Right lobe of liver (tissue), 6 donors: ENCODE results near the gene COX10. TPM values are rescaled to one million over a fixed set of nuclear protein-coding genes. Genes with fewer than 3 reads are reported as not detected.

ENCODE experiments used
- ATAC-seq, 4 donors: fragments of 200-7000 bp; cut with Tn5 transposase; one replicate each; pipeline ENCODE4 v1.9.1; 2020; ENCODE audit warnings: mild to moderate bottlenecking in 4 of 4, moderate library complexity in 4 of 4
- DNase-seq, 3 donors: peaks; one replicate each; pipeline ENCODE4 v3.0.0-alpha.2; 2020
- H3K27ac ChIP-seq, 3 donors: fragments of 200-600 bp; one replicate each; pipeline ENCODE4 v1.8.0; 2022
- H3K27me3 ChIP-seq, 2 donors: fragments of 200-600 bp; one replicate each; pipeline ENCODE4 v1.8.0; 2022
- H3K36me3 ChIP-seq, 4 donors: fragments of 200-600 bp; sonication (generic) in 1 of 4; one replicate each; pipeline versions ENCODE4 v1.5.1 to v1.8.0; 2017 to 2022; ENCODE audit warnings: control low read depth in 1 of 4
- H3K4me1 ChIP-seq, 4 donors: fragments of 200-600 bp; sonication (generic) in 1 of 4; one replicate each; pipeline versions ENCODE4 v1.5.1 to v1.8.0; 2017 to 2022; ENCODE audit warnings: control low read depth in 1 of 4
- H3K4me3 ChIP-seq, 3 donors: fragments of 200-600 bp; one replicate each; pipeline ENCODE4 v1.8.0; 2022
- H3K9me3 ChIP-seq, 4 donors: fragments of 200-600 bp; sonication (generic) in 1 of 4; one replicate each; pipeline versions ENCODE4 v1.5.1 to v1.8.0; 2017 to 2022; ENCODE audit warnings: control low read depth in 1 of 4
- POLR2A ChIP-seq: fragments of 450-650 bp; IDR thresholded peaks from one replicate; pipeline ENCODE4 v1.6.1; 2017; ENCODE audit warnings: antibody characterized with exemption, mild to moderate bottlenecking
- WGBS: methylation state at CpG from one replicate; pipeline ENCODE4 v1.1.6; 2018; ENCODE audit warnings: low coverage, low lambda C conversion rate; ENCODE audit not compliant: insufficient coverage; ENCODE audit errors: missing lambda C conversion rate; 5-methylcytosine and 5-hydroxymethylcytosine counted together
- intact Hi-C, 2 donors: fragments of 100-400 bp; cut with DNase I; formaldehyde crosslinking; loops; one replicate each; pipeline versions ENCODE4 v1.11.2 to v1.14.1; 2022
- small RNA-seq, 2 experiments: library from RNA; depleted of rRNA; stranded (forward); fragments of <200 nt; gene quantifications; one replicate each; pipeline ENCODE3, GENCODE V24; 2016
- total RNA-seq, 6 experiments: library from RNA; depleted of rRNA in 2 of 6; stranded (reverse); fragments of >200 nt in 2 of 6; fragmentation: NEBNext Ultra II Directional in 3 of 6; extraction: Animal tissue kit (Norgen Biotek cat#: 25700) in 3 of 6; gene quantifications; one replicate each; pipeline versions ENCODE4 v1.1.0 to v1.2.4, GENCODE V29; 2016 to 2023
- TF ChIP-seq, protein P1 (sequence below), 4 donors: fragments of 200-600 bp in 3 of 4; fragments of 450-650 bp in 1 of 4; IDR thresholded peaks; one replicate each; pipeline versions ENCODE4 v1.5.1 to v1.8.0; 2016 to 2022; ENCODE audit warnings: antibody characterized with exemption in 4 of 4, mild to moderate bottlenecking in 2 of 4
- donor health status: DM: no; HTN: yes; CAD: no.
- donor health status: DM: no; HTN: no; CAD: no.
- donor health status: DM: no; HTN: no; CAD: no.
- donor health status: DM: no; HTN: yes; CAD: no.
- donor health status: DM: no; HTN: yes; CAD: no.

Gene COX10
- total RNA-seq, 6 experiments from 2014 or later, result 6.8 to 23.0 (median 9.0) TPM

GRCh38 chr17:14245002-14245401 is 175.7 kb downstream of the COX10 start:
- DNase-seq (no peak), ATAC-seq (no peak)
- Histone ChIP-seq H3K4me3 (no peak overlapping the region), H3K27me3 (no peaks in the 10 kb centered on the region), H3K36me3 (no peaks in the 10 kb centered on the region), H3K4me1 (no peaks in the 10 kb centered on the region), H3K9me3 (no peaks in the 10 kb centered on the region), H3K27ac (no peak overlapping the region)
- intact Hi-C loops, result no loop called here
- TF ChIP-seq, protein P1, sequence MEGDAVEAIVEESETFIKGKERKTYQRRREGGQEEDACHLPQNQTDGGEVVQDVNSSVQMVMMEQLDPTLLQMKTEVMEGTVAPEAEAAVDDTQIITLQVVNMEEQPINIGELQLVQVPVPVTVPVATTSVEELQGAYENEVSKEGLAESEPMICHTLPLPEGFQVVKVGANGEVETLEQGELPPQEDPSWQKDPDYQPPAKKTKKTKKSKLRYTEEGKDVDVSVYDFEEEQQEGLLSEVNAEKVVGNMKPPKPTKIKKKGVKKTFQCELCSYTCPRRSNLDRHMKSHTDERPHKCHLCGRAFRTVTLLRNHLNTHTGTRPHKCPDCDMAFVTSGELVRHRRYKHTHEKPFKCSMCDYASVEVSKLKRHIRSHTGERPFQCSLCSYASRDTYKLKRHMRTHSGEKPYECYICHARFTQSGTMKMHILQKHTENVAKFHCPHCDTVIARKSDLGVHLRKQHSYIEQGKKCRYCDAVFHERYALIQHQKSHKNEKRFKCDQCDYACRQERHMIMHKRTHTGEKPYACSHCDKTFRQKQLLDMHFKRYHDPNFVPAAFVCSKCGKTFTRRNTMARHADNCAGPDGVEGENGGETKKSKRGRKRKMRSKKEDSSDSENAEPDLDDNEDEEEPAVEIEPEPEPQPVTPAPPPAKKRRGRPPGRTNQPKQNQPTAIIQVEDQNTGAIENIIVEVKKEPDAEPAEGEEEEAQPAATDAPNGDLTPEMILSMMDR (IDR thresholded peaks at IDR 0.05), result no peak
- no peak for TF ChIP-seq POLR2A
- no CpG with 5 or more reads among the region's 1 CpG for WGBS

GRCh38 chr17:14245629-14246028 is 176.3 kb downstream of the COX10 start:
- Histone ChIP-seq H3K9me3 (no peaks in the 10 kb centered on the region), H3K27me3 (no peaks in the 10 kb centered on the region), H3K4me1 (no peaks in the 10 kb centered on the region), H3K27ac (no peak overlapping the region), H3K36me3 (no peaks in the 10 kb centered on the region), H3K4me3 (no peak overlapping the region)
- TF ChIP-seq POLR2A, result no peak
- TF ChIP-seq, protein P1 (IDR thresholded peaks at IDR 0.05), result no peak
- 83% methylated on average over 3 of the region's 3 CpGs for WGBS
- DNase-seq (no peak), ATAC-seq (no peak)
- intact Hi-C loops, result no loop called here

Small RNAs within 50 kb of the gene (small RNA-seq; reads per million reads assigned to genes)
- gene RF00090, result 0 reads per million in 2 experiments

Other genes starting within 250 kb of the COX10 start
- gene CDRT15, start 167.4 kb downstream of the COX10 start, total RNA-seq, result not detected
- 10 to 100 TPM; 22.5 to 36.6 (median 28.2) TPM for gene HS3ST3B1, start 231.6 kb downstream of the COX10 start, total RNA-seq